DND-41 (cell line): ENCODE results near the gene DPP3.

Source experiments
- EZH2 ChIP-seq: IDR thresholded peaks from 3 replicates; pipeline ENCODE4 v1.6.1; 2012; ENCODE audit warnings: borderline replicate concordance, low read depth, mild to moderate bottlenecking, moderate library complexity, low read length, inconsistent platforms; ENCODE audit not compliant: severe bottlenecking
- TF ChIP-seq, protein P1 (sequence below): IDR thresholded peaks from 2 replicates; pipeline ENCODE4 v1.5.1; 2012; ENCODE audit warnings: borderline replicate concordance, low read length, moderate library complexity, mild to moderate bottlenecking; ENCODE audit not compliant: poor library complexity, severe bottlenecking; ENCODE audit errors: extremely low read depth

- TF ChIP-seq, protein P1, sequence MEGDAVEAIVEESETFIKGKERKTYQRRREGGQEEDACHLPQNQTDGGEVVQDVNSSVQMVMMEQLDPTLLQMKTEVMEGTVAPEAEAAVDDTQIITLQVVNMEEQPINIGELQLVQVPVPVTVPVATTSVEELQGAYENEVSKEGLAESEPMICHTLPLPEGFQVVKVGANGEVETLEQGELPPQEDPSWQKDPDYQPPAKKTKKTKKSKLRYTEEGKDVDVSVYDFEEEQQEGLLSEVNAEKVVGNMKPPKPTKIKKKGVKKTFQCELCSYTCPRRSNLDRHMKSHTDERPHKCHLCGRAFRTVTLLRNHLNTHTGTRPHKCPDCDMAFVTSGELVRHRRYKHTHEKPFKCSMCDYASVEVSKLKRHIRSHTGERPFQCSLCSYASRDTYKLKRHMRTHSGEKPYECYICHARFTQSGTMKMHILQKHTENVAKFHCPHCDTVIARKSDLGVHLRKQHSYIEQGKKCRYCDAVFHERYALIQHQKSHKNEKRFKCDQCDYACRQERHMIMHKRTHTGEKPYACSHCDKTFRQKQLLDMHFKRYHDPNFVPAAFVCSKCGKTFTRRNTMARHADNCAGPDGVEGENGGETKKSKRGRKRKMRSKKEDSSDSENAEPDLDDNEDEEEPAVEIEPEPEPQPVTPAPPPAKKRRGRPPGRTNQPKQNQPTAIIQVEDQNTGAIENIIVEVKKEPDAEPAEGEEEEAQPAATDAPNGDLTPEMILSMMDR, result no peak
- no peak for TF ChIP-seq EZH2
Measured at GRCh38 chr11:66465373-66466224, 14.6 kb upstream of the DPP3 start.
